ENCODE measurements around the gene CEACAM8.
"Not testable (repeated sequence)": the region's sequence is repeated elsewhere in the genome, so short reads cannot be mapped to it uniquely, and the experiment has no call there.

Gene CEACAM8

GRCh38 chr19:42571116-42571515 lies 23.6 kb downstream of the CEACAM8 start:
- DNase-seq, result no peak

GRCh38 chr19:42569193-42569592 lies 25.5 kb downstream of the CEACAM8 start:
- DNase-seq, result no peak

- no peak for DNase-seq
These were observed 26.7 kb downstream of the CEACAM8 start for GRCh38 chr19:42568006-42568405.

DNA sequence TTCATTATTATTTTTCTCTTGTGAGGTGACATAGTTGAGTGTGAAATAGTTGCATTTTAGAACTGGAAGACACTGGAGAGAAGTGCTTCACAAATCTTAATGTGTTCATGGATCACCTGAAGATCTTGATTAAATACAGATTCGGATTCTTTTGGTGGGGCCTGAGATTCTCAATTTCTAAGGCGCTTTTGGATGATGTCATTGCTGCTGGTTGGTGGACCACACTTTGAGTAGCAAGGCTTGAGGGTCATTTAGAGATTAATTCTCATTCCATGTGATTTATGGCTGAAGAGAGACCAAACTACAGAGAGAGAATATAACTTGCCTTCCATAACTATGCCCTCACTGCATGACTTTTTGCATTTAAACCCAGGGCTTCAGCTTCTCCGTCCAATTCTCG lies 27.2 kb downstream of the CEACAM8 start:
- DNase-seq, result no peak

GRCh38 chr19:42563352-42564210 lies 31.1 kb downstream of the CEACAM8 start:
- no peak for DNase-seq

GRCh38 chr19:42561512-42561911 lies 33.2 kb downstream of the CEACAM8 start:
- DNase-seq, result no peak

- no peak for DNase-seq
These were observed 34.0 kb downstream of the CEACAM8 start for GRCh38 chr19:42560731-42561130.

DNA sequence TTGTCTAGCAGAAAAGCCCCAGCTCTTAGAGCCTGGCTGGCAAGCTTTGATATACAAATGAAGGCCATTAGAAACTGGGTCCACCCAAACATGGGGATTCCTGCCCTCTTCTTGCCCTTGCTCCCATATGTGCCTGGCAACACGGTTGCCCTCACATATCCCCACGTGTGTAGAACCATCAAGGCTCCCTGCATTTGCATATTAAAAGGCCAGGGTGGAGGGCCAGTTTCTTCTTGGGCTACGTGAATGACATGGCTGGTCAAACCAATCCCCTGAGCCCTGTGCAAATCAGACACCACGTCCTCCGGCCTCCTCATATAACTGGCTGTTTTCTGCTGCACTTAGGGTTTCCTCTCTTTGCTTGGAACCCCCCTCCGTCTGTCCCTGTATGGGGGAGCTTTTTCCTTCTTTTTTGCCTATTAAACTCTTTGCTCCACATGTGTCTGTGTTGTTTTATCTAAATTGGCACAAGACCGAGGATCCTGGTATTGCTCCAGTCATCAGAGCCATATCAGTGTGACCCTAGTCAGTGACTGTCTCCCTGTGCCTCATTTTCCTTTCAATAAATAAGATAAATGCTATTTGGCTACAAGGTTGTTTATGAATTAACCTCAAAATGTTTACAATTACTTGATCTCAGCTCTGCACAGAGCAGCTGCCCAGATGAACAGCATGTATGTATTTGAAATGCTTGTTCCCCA lies 36.1 kb downstream of the CEACAM8 start:
- DNase-seq, result no peak

DNA sequence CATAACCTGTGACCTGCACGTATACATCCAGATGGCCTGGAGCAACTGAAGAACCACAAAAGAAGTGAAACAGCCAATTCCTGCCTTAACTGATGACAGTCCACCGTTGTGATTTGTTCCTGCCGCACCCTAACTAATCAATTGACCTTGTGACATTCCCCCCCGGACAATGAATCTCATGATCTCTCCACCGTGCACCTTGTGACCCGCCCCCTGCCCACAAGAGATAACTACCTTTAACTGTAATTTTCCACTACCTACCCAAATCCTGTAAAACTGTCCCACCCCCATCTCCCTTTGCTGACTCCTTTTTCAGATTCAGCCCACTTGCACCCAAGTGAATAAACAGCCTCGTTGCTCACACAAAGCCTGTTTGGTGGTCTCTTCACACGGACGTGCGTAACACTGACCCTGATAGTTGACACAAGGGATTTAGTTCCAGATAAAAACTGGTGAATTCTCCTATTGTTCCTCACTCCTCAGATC lies 37.3 kb downstream of the CEACAM8 start:
- DNase-seq, result not testable (repeated sequence)

DNA sequence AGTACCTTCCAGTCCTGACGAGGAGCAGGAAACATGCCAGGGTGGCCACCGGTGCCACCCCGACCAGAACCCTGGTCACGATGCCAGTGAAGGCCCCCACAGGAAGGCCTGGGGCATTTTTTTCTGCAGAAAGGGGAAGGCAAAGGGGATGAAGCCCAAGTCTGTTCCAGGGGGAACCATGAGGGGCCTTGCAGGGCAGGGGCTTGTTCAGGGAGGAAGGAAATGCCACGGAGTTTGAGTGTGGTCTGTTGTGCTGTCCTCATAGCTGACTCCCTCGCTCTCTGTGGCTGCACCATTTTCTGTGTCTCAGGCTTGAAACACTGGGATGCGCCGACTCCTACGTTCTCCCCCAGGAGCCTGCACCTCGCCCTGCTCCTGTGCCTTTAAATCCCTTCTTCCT lies 38.9 kb downstream of the CEACAM8 start:
- DNase-seq, result no peak

DNA sequence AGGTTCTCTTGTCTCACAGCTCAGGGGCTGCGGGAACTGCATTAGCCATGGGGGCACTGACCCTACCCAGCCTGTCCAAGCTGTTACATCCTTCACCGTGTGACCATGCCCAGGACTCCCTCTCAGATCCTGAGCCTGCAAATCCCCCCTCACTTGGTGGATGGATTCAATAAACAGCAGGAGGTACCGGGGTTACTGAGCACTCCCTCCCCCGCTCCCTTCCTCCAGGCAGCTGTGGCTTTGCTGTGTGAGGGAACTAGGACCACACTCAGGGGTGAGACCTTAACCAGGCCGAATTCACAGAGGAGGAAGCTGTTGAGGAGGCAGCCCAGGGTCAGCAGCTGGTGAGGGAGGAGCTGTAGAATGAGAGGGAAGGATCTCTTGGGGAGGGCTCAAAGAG lies 39.4 kb downstream of the CEACAM8 start:
- DNase-seq, result no peak

GRCh38 chr19:42554046-42554575 lies 40.6 kb downstream of the CEACAM8 start:
- DNase-seq, result no peak

GRCh38 chr19:42553292-42554045 lies 41.3 kb downstream of the CEACAM8 start:
- DNase-seq, result no peak

- DNase-seq, result no peak
These were observed 42.3 kb downstream of the CEACAM8 start for GRCh38 chr19:42552086-42553065.

- DNase-seq, result not testable (repeated sequence)
These were observed 44.2 kb downstream of the CEACAM8 start for GRCh38 chr19:42550521-42550920.

GRCh38 chr19:42549067-42549466 lies 45.7 kb downstream of the CEACAM8 start:
- DNase-seq, result not testable (repeated sequence)

DNA sequence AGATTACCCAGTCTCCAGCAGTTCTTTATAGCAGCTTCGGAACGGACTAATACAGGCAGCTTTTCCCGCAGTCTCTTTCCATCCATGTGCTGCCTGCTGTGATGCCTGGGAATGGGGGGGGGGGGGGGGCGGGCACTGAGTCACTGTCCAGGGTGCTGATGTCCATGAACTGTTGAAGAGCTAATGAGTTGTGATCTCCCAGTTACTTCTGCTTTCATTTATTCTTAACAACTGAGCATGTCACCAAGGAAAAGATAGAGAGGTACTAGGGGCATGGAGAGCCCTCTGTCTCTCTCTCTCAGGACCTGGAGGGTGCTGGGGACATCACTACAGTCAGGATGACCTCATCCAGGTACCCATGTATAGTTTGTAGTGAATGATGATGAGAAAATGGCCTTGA lies 46.2 kb downstream of the CEACAM8 start:
- no peak for DNase-seq

GRCh38 chr19:42547929-42548328 lies 46.8 kb downstream of the CEACAM8 start:
- no peak for DNase-seq

GRCh38 chr19:42546831-42547500 lies 47.8 kb downstream of the CEACAM8 start:
- no peak for DNase-seq

- no peak for DNase-seq
These were observed 50.6 kb downstream of the CEACAM8 start for GRCh38 chr19:42544146-42544545.

DNA sequence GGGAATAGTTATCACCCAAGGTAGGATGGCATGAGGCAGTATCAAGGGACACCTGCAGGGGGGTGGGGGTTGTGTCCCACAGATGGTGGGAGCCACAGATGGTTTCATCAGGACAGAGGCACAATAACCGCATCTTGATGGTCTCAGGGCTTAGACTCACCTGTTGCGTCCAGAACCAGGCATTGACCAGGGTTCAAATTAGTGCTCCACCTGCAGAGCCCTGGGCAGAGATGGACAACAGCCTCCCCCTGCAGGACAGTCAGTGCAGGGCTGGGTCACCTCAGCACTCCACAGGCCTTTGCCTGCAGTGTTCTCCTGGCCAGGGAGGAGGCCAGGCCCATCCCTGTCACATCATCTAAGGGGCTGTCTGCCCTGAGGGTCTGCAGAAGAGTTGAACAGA lies 51.9 kb downstream of the CEACAM8 start:
- no peak for DNase-seq
